K562 (cell line): Measurements from ENCODE around the gene SAE1. TPM values are rescaled to one million over a fixed set of nuclear protein-coding genes. Genes with fewer than 3 reads are reported as not detected.
A peak's percentile ranks its signal among the peaks of the same experiment; 100 is the strongest.

ENCODE experiments used
- ATAC-seq: fragments of 200-7000 bp; cut with Tn5 transposase; 3 replicates; pipeline ENCODE4 v1.9.1; 2020; ENCODE audit warnings: moderate library complexity
- BruUV-seq: library from RNA; stranded (reverse); fragments of 400-500 nt; replicated peaks from 2 replicates; lab custom pipeline; 2021; lab: Mats Ljungman, UMichigan
- CTCF ChIA-PET: fragments of 300-600 bp; formaldehyde crosslinking; extraction: SDS; loops from one replicate; lab custom pipeline; 2021; ENCODE audit warnings: low intra/inter-chr PET ratio; lab: Yijun Ruan, JAX
- POLR2A ChIA-PET: fragments of 300-600, 350-650 bp; sonication (Branson Sonifier 250); formaldehyde crosslinking; extraction: SDS; loops from one replicate; lab custom pipeline; 2021; ENCODE audit warnings: antibody characterized with exemption, inconsistent platforms; lab: Yijun Ruan, JAX
- DNase-seq, 4 experiments: peaks; one replicate each; pipeline versions ENCODE4 v3.0.0 to v3.0.0-alpha.2; 2011 to 2018; ENCODE audit warnings: low spot score in 3 of 4, mixed read lengths in 3 of 4; ENCODE audit errors: extremely low read depth in 1 of 4
- FAIRE-seq: peaks from 2 replicates; lab custom pipeline; 2011; peaks lifted over from hg19 to GRCh38; lab: Jason Lieb, UNC
- H2AFZ ChIP-seq: 2 replicates; pipeline ENCODE4 v1.6.0; 2011; ENCODE audit warnings: low read depth, low read length, control low read depth, inconsistent platforms
- H3K27ac ChIP-seq: fragments of 200-600 bp; 3 replicates; pipeline ENCODE4 v1.8.0; 2011; ENCODE audit warnings: low read depth, mild to moderate bottlenecking, control low read depth, inconsistent platforms, low read length, moderate library complexity, mixed read lengths; ENCODE audit errors: extremely low read depth
- H3K27me3 ChIP-seq, 2 experiments: fragments of 300-600 bp in 1 of 2; 2 replicates in 1 of 2; 3 replicates in 1 of 2; pipeline versions ENCODE4 v1.6.0 to v1.8.0; 2011; ENCODE audit warnings: inconsistent platforms in 2 of 2, low read length in 2 of 2, mild to moderate bottlenecking in 1 of 2, mixed read lengths in 1 of 2, moderate library complexity in 1 of 2; ENCODE audit not compliant: control insufficient read depth in 2 of 2, insufficient read depth in 2 of 2
- H3K36me3 ChIP-seq: fragments of 300-600 bp; 3 replicates; pipeline ENCODE4 v1.8.0; 2011; ENCODE audit warnings: mild to moderate bottlenecking, low read length, inconsistent platforms; ENCODE audit not compliant: control insufficient read depth, insufficient read depth
- H3K4me1 ChIP-seq, 2 experiments: fragments of 200-600 bp in 1 of 2; replicated peaks in 1 of 2; 2 replicates in 1 of 2; 3 replicates in 1 of 2; pipeline versions ENCODE4 v1.5.1 to v1.8.0; 2011; ENCODE audit warnings: inconsistent platforms in 2 of 2, low read length in 2 of 2, mild to moderate bottlenecking in 1 of 2, mixed read lengths in 1 of 2, moderate library complexity in 1 of 2; ENCODE audit not compliant: control insufficient read depth in 2 of 2, insufficient read depth in 2 of 2
- H3K4me2 ChIP-seq: 2 replicates; pipeline ENCODE4 v1.6.1; 2011; ENCODE audit warnings: low read length, control low read depth, inconsistent platforms, mixed read lengths; ENCODE audit not compliant: insufficient read depth
- H3K4me3 ChIP-seq: fragments of 200-600 bp; sonication (generic), shearing (Covaris generic); 2 replicates; pipeline ENCODE4 v1.5.1; 2016; ENCODE audit warnings: control low read depth, inconsistent platforms
- H3K79me2 ChIP-seq: fragments of 200-600 bp; 3 replicates; pipeline ENCODE4 v1.8.0; 2011; ENCODE audit warnings: low read length, inconsistent platforms; ENCODE audit not compliant: control insufficient read depth, insufficient read depth
- H3K9ac ChIP-seq, 2 experiments: 2 replicates each; pipeline versions ENCODE4 v1.6.0 to v1.6.1; 2011; ENCODE audit warnings: low read depth in 2 of 2, low read length in 2 of 2, control low read depth in 1 of 2, inconsistent platforms in 1 of 2, mild to moderate bottlenecking in 1 of 2, mixed read lengths in 1 of 2; ENCODE audit not compliant: insufficient read depth in 1 of 2
- H3K9me1 ChIP-seq: one replicate; pipeline ENCODE4 v1.6.0; 2011; ENCODE audit warnings: inconsistent platforms, mild to moderate bottlenecking, low read length, moderate library complexity; ENCODE audit not compliant: control insufficient read depth, insufficient read depth
- H3K9me3 ChIP-seq: replicated peaks from 2 replicates; pipeline ENCODE4 v1.5.1; 2011; ENCODE audit warnings: low read depth, low read length, inconsistent platforms; ENCODE audit not compliant: control insufficient read depth, insufficient read depth
- H4K20me1 ChIP-seq: replicated peaks from 2 replicates; pipeline ENCODE4 v1.6.1; 2011; ENCODE audit warnings: low read length, inconsistent platforms, mixed read lengths; ENCODE audit not compliant: control insufficient read depth, insufficient read depth
- CBX2 ChIP-seq: fragments of 200-600 bp; sonication (generic); IDR thresholded peaks from one replicate; pipeline ENCODE4 v1.6.1; 2012; ENCODE audit warnings: mild to moderate bottlenecking, low read length, inconsistent platforms; ENCODE audit not compliant: insufficient read depth, poor library complexity, severe bottlenecking
- CBX8 ChIP-seq: fragments of 200-600 bp; sonication (generic); IDR thresholded peaks from 2 replicates; pipeline ENCODE4 v1.6.1; 2012; ENCODE audit warnings: borderline replicate concordance, mixed run types, low read depth, mild to moderate bottlenecking, moderate library complexity, mixed read lengths, low read length, control low read depth, inconsistent platforms; ENCODE audit not compliant: poor library complexity, severe bottlenecking; ENCODE audit errors: extremely low read depth
- ETV5 ChIP-seq: sonication (generic); formaldehyde crosslinking; IDR thresholded peaks from 2 replicates; pipeline ENCODE4 v1.4.0; 2020; ENCODE audit warnings: low read depth, mild to moderate bottlenecking, missing genetic modification reagents
- HNRNPLL ChIP-seq: fragments of 200-400 bp; formaldehyde crosslinking; IDR thresholded peaks from 2 replicates; pipeline ENCODE4 v1.6.1; 2017; ENCODE audit warnings: low read length, low read depth, mild to moderate bottlenecking; ENCODE audit not compliant: poor library complexity, severe bottlenecking
- KAT2B ChIP-seq: IDR thresholded peaks from one replicate; pipeline ENCODE4 v1.6.1; 2012; ENCODE audit warnings: low read depth, mild to moderate bottlenecking, control low read depth, inconsistent platforms, low read length, moderate library complexity
- KLF10 ChIP-seq: fragments of 250-450 bp; sonication (Bioruptor Pico); IDR thresholded peaks from 2 replicates; pipeline ENCODE4 v1.6.1; 2021; ENCODE audit warnings: matching md5 sums
- L3MBTL2 ChIP-seq: fragments of 450-650 bp; IDR thresholded peaks from 2 replicates; pipeline ENCODE4 v1.6.1; 2016; ENCODE audit warnings: mild to moderate bottlenecking, moderate library complexity
- RFX1 ChIP-seq: fragments of 450-650 bp; IDR thresholded peaks from 2 replicates; pipeline ENCODE4 v1.6.1; 2016; ENCODE audit warnings: mild to moderate bottlenecking, moderate library complexity
- SRSF7 ChIP-seq: fragments of 200-400 bp; formaldehyde crosslinking; optimal IDR thresholded peaks from 2 replicates; pipeline ENCODE3; 2017; ENCODE audit warnings: mild to moderate bottlenecking, low read depth, low read length
- ZBTB7A ChIP-seq: IDR thresholded peaks from 2 replicates; pipeline ENCODE4 v1.6.1; 2011; ENCODE audit warnings: low read depth, mild to moderate bottlenecking, low read length, moderate library complexity, borderline replicate concordance; ENCODE audit not compliant: control insufficient read depth
- ZC3H8 ChIP-seq: fragments of 450-650 bp; IDR thresholded peaks from 2 replicates; pipeline ENCODE4 v1.6.1; 2017
- ZNF184 ChIP-seq: sonication (generic); formaldehyde crosslinking; IDR thresholded peaks from 2 replicates; pipeline ENCODE4 v1.5.0; 2020; ENCODE audit warnings: missing genetic modification reagents
- ZNF75A ChIP-seq: fragments of 450-650 bp; formaldehyde crosslinking; IDR thresholded peaks from 2 replicates; pipeline ENCODE4 v1.4.0; 2020; ENCODE audit warnings: mild to moderate bottlenecking
- ZSCAN29 ChIP-seq: fragments of 450-650 bp; IDR thresholded peaks from 2 replicates; pipeline ENCODE4 v1.6.1; 2017
- WGBS: fragments of 100-300 bp; shearing (Covaris generic); methylation state at CpG from one replicate; pipeline ENCODE4 v1.1.6; 2016; ENCODE audit warnings: low coverage, mixed read lengths; ENCODE audit not compliant: insufficient coverage; ENCODE audit errors: missing lambda C conversion rate; 5-methylcytosine and 5-hydroxymethylcytosine counted together
- in situ Hi-C: fragments of 300-500 bp; cut with MboI; formaldehyde crosslinking; loops from 4 replicates; pipeline ENCODE4 v1.15.0; 2018; ENCODE audit warnings: inconsistent platforms, mixed read lengths
- intact Hi-C: fragments of 100-400 bp; cut with micrococcal nuclease; formaldehyde crosslinking; loops from 2 replicates; pipeline ENCODE4 v1.14.2; 2022
- polyA plus RNA-seq, 8 experiments: library from polyadenylated mRNA; depleted of rRNA in 4 of 8; stranded (reverse) in 5 of 8; unstranded in 3 of 8; fragments of >200 nt; fragmentation: Nextera tagmentation in 2 of 8; fragmentation: Illumina TruSeq in 1 of 8; extraction: Ambion mirVana in 2 of 8; extraction: Trizol in 1 of 8; gene quantifications; 2 replicates each; pipeline versions ENCODE4 v1.2.1 to v1.2.3, GENCODE V29; 2011 to 2014; ENCODE audit warnings: inconsistent platforms in 1 of 8, missing spikeins in 1 of 8
- total RNA-seq, 7 experiments: library from RNA; depleted of rRNA in 6 of 7; stranded (reverse); fragments of >200 nt in 6 of 7; fragmentation: Illumina TruSeq in 2 of 7; extraction: Trizol in 2 of 7; gene quantifications; 2 replicates each; pipeline versions ENCODE4 v1.2.1 to v1.2.3, GENCODE V29; 2011 to 2021; ENCODE audit warnings: low replicate concordance in 1 of 7
- TF ChIP-seq, protein P1 (sequence below): sonication (generic); formaldehyde crosslinking; IDR thresholded peaks from 2 replicates; pipeline ENCODE4 v1.8.1; 2023; ENCODE audit warnings: mild to moderate bottlenecking, missing genetic modification reagents
- TF ChIP-seq, protein P2 (sequence below): sonication (generic); formaldehyde crosslinking; IDR thresholded peaks from 2 replicates; pipeline ENCODE4 v1.4.0; 2020; ENCODE audit warnings: mild to moderate bottlenecking, missing genetic modification reagents

Gene SAE1
- total and polyA plus RNA-seq, 9 of the 15 experiments (the other 6 are each of a cell fraction or from before 2014, with no cell fraction given) = 82.8 to 299 (median 217) TPM

DNA sequence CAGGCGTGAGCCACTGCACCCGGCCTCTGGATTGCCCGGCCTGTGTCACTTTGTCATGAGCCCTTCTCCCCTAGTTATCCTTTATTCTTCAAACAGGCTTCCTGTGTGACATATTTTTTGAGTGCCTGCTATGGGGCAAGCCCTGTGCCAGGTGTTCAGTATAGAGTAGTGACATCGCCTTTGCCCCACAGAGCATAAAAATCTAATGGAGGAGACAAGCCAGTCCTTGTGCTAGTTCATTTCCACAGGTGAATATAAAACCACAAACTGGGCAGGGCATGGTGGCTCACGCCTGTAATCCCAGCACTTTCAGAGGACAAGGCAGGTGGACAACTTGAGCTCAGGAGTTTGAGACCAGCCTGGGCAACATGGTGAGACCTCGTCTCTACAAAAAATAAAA lies 57.2 kb downstream of the SAE1 start:
- H3K4me2 ChIP-seq = no peak overlapping the region
- H3K9ac ChIP-seq = peak overlapping the region in 1 of 2 experiments; percentile 26; a peak in 1 of 4 replicates
- H3K27me3 ChIP-seq = no peaks in the 10 kb centered on the region
- DNase-seq (no peak), FAIRE-seq (no peak)
- H4K20me1 ChIP-seq = no peaks in the 10 kb centered on the region
- CTCF ChIA-PET = no interaction called here
- H3K36me3 ChIP-seq = peaks cover 82% of the 10 kb centered on the region
- H3K4me3 ChIP-seq = no peak overlapping the region
- BruUV-seq = no TSS peak
- H3K9me3 ChIP-seq = no peaks in the 10 kb centered on the region
- TF ChIP-seq ZNF75A (CRISPR knock-in tag) (no peak), ZC3H8 (no peak), KAT2B (no peak), HNRNPLL (no peak), L3MBTL2 (no peak), CBX2 (no peak), ZNF184 (CRISPR knock-in tag) (no peak), KLF10 (CRISPR knock-in tag) (no peak), CBX8 (no peak), RFX1 (no peak), SRSF7 (no peak), ZBTB7A (no peak), ETV5 (CRISPR knock-in tag) (no peak), ZSCAN29 (no peak)
- TF ChIP-seq, protein P1, sequence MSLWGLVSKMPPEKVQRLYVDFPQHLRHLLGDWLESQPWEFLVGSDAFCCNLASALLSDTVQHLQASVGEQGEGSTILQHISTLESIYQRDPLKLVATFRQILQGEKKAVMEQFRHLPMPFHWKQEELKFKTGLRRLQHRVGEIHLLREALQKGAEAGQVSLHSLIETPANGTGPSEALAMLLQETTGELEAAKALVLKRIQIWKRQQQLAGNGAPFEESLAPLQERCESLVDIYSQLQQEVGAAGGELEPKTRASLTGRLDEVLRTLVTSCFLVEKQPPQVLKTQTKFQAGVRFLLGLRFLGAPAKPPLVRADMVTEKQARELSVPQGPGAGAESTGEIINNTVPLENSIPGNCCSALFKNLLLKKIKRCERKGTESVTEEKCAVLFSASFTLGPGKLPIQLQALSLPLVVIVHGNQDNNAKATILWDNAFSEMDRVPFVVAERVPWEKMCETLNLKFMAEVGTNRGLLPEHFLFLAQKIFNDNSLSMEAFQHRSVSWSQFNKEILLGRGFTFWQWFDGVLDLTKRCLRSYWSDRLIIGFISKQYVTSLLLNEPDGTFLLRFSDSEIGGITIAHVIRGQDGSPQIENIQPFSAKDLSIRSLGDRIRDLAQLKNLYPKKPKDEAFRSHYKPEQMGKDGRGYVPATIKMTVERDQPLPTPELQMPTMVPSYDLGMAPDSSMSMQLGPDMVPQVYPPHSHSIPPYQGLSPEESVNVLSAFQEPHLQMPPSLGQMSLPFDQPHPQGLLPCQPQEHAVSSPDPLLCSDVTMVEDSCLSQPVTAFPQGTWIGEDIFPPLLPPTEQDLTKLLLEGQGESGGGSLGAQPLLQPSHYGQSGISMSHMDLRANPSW (CRISPR knock-in tag) = no peak
- TF ChIP-seq, protein P2, sequence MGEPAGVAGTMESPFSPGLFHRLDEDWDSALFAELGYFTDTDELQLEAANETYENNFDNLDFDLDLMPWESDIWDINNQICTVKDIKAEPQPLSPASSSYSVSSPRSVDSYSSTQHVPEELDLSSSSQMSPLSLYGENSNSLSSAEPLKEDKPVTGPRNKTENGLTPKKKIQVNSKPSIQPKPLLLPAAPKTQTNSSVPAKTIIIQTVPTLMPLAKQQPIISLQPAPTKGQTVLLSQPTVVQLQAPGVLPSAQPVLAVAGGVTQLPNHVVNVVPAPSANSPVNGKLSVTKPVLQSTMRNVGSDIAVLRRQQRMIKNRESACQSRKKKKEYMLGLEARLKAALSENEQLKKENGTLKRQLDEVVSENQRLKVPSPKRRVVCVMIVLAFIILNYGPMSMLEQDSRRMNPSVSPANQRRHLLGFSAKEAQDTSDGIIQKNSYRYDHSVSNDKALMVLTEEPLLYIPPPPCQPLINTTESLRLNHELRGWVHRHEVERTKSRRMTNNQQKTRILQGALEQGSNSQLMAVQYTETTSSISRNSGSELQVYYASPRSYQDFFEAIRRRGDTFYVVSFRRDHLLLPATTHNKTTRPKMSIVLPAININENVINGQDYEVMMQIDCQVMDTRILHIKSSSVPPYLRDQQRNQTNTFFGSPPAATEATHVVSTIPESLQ (CRISPR knock-in tag) = no peak
- TF ChIP-seq, all 486 proteins: peak for 0
- no peaks in the 10 kb centered on the region; a peak in 2 of 5 replicates for H3K4me1 ChIP-seq
- H3K27ac ChIP-seq = no peak overlapping the region; the same call in 2 of the 3 replicates
- in situ Hi-C loops (no loop called here), intact Hi-C loops (no loop called here)
- no peaks in the 10 kb centered on the region for H3K9me1 ChIP-seq
- WGBS = 82% methylated on average over 4 of the region's 6 CpGs
- H3K79me2 ChIP-seq = peaks cover 19% of the 10 kb centered on the region; the same call in 2 of the 3 replicates
- no peak overlapping the region for H2AFZ ChIP-seq
- no peak for ATAC-seq
- POLR2A ChIA-PET = interaction anchor here (0.6 to 1.7 kb wide), 5 partner anchors 9 to 76 kb away, joined by 3 to 10 read pairs (median 4); no protein-coding TSS in a partner anchor
